UCSD-AML1 (cell line): Measurements from ENCODE around the gene PSME1.
A peak's percentile ranks its signal among the peaks of the same experiment; 100 is the strongest.

Source experiments
- DNase-seq: peaks from one replicate; lab custom pipeline; 2025; ENCODE audit not compliant: unreplicated experiment; lab: John Stamatoyannopoulos, UW

PSME1 gene

DNA sequence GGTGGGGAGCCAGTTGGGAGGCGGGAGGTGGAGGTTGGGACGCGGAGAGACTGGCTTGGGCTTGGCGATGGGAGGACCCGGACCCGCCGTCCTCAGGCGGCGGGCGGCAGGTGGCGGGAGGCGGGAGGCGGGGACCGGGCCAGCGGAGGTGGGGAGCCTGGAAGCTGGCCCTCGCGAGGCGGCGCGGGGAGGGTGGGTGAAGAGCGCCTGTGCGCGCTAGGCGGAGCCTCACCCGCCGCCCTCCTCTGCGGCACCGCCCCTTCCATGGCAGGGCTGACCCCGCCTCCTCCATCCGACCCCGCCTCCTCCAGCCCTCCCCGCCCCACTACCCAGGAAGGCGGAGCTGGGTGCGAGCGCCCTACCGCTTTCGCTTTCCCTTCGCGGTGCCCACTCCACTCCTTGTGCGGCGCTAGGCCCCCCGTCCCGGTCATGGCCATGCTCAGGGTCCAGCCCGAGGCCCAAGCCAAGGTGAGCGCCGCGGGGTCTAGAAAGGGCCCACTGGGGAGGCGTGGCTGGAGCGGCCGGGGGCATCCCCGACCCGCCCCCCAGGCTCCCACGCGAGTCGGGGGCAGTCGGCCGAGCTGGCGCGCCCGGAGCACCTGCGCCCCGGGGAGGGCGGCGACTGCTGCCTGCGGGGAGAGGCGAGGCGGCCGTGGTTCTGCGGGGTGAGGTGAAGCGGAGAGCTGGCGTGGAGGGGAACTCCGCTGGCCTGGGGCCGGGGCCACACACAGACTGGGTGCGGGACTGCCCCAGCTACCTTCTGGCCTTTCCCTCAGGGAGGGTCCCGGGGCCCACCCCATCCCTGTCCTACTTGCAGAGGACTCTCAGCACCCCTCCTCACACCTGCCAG, at the start of gene PSME1:
Gene PSME1 (plus strand): TSS at position 361 of the 850 bp plus-strand sequence. CDS start 69 bp downstream, at position 430.
- peak; percentile 94 for DNase-seq

DNA sequence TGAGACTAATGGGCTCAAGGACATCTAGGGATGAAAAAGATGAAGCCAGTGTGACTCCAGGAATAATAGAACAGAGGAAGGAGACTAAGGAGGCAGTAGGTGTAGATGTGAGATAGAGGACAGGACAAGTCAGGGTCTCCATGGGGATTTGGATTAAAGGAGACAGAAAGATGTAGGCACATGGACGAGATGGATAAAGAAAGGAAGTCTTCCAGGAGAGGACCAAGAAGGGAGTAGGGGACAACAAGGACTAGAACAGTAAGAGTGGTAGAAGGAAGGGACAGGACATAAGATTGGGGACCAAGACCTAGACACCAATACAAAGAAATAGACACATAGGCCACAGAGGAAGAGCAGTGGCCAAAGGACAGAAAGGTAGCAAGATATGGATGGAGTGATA, 49.0 kb upstream of the PSME1 start:
- DNase-seq: no peak

- no peak for DNase-seq
Measured at GRCh38 chr14:24088095-24088494, 47.9 kb upstream of the PSME1 start.

DNA sequence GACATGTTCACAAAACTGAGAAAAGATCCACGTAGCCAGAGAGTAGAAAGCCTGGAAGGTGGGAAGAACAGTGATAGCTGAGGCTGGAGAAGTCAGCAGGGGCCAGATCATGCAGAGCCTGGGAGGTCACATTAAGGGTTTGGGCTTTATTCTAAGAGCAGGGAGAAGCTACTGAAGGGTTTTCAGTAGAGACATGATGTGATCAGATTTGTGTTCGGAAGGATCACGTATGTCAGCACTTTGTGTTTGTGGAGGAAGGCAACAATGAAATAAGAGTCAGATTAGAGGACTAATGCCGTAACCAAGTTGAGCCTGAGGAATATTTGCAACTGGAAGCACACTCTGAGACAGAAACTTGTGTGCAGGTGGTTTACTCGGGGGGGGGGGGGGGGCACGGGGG, 46.1 kb upstream of the PSME1 start:
- DNase-seq: no peak

GRCh38 chr14:24092110-24092504, 43.9 kb upstream of the PSME1 start:
- no peak for DNase-seq

- DNase-seq: no peak
Measured at GRCh38 chr14:24092505-24093206, 43.3 kb upstream of the PSME1 start.

GRCh38 chr14:24093207-24093900, 42.6 kb upstream of the PSME1 start:
- no peak for DNase-seq

- peak; percentile 98 for DNase-seq
Measured at GRCh38 chr14:24093901-24094840, 41.8 kb upstream of the PSME1 start, which contains the start of gene PCK2. PCK2 (plus strand) TSS chr14:24094311; CDS start chr14:24094406, 95 bp downstream.

DNA sequence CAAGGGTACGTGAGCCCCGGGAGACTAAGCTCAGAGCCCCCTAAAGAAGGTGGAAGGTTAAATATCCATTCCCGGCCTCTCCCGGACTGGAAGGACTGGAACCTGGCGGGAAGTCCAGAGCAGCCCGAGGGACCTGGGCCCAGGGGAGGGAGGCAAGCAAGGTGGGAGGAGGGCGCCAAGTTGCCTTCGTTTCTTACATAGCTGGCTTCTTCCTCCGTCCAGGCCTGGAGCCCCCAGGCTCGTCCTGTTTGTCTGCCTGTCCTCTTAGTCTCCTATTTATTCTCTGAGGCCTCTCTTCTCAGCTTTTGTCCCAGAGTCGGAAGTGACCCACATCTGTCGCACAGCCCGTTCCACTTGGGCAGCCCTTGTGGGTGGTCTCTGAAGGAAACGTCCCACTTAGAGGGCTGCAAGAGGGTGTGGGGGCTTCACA, 41.1 kb upstream of the PSME1 start:
- DNase-seq: peak; percentile 57

- DNase-seq: peak; percentile 71
Measured at GRCh38 chr14:24095271-24096068, 40.5 kb upstream of the PSME1 start.

DNA sequence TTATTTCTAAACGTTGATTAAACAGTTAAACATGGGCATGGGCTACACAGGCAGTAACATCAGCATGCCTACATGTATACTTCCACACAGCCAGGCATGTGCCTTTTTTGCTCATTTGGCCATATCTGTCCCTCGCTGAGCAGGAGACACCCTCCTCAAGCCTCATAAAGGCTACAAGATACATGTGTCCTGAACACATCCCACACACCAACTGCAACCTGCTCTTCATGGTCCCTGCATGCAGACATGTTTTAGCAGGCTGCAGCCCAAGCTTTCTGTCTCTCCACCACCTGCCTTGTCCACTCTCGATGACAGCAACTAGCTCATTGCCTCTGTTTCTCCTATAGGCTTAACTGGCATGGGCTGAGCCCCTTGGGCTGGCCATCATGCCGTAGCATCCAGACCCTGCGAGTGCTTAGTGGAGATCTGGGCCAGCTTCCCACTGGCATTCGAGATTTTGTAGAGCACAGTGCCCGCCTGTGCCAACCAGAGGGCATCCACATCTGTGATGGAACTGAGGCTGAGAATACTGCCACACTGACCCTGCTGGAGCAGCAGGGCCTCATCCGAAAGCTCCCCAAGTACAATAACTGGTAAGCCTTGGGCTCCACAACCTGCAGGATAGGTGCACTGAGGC, 39.3 kb upstream of the PSME1 start:
- no peak for DNase-seq

- DNase-seq: no peak
Measured at GRCh38 chr14:24098229-24098926, 37.6 kb upstream of the PSME1 start.

DNA sequence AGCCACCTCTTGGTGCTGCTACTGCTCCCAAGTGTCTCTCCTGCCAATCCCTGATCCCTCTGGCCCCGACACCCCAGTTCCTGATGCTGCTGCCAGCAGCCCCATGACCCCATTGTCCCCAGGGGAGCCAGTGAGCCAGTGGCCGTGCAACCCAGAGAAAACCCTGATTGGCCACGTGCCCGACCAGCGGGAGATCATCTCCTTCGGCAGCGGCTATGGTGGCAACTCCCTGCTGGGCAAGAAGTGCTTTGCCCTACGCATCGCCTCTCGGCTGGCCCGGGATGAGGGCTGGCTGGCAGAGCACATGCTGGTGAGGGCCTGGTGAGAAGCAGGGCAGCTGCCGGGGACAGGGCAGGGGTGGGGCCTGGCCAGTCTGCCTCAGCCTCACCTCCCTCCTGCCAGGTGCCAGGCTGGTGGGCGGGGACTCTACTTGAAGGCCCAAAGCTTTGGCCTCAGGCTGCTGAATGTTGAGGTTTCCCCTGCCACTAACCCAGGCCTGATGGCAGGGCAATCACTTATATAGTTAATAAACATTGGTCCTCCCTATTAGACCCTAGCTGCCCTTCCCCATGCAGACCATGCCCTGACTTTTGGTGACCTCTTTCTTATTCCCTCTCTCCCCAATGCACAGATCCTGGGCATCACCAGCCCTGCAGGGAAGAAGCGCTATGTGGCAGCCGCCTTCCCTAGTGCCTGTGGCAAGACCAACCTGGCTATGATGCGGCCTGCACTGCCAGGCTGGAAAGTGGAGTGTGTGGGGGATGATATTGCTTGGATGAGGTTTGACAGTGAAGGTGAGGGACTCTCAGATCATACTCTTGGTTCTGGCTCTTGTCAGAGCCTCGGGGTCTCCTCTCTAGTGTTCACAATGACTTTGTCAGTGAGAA, 36.8 kb upstream of the PSME1 start:
- no peak for DNase-seq

GRCh38 chr14:24100197-24100981, 35.6 kb upstream of the PSME1 start:
- DNase-seq: no peak

DNA sequence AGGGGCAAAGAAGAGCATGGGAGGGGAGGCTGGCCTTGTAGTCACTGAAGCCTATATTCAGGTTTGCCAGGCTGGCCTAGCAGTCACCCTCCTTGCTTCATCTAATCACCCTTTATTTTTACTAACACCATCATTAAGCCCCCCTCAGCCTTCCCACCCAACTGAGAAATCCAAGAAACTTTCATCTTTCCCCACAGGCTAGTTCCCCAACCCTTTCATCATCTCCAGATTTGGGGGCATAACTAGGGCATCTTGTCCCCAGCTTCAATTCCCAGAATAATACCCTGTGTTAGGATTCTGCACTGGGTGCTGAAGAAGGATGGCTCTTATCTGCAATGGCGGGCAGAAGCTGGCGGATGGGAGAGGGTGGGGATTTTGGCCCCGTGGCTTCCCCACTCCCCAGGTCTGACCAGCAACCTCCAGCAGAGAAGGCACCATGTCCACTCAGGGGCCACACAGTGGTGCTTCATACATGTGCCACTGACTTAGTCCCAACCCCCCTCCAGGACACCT, 35.0 kb upstream of the PSME1 start:
- DNase-seq: no peak

DNA sequence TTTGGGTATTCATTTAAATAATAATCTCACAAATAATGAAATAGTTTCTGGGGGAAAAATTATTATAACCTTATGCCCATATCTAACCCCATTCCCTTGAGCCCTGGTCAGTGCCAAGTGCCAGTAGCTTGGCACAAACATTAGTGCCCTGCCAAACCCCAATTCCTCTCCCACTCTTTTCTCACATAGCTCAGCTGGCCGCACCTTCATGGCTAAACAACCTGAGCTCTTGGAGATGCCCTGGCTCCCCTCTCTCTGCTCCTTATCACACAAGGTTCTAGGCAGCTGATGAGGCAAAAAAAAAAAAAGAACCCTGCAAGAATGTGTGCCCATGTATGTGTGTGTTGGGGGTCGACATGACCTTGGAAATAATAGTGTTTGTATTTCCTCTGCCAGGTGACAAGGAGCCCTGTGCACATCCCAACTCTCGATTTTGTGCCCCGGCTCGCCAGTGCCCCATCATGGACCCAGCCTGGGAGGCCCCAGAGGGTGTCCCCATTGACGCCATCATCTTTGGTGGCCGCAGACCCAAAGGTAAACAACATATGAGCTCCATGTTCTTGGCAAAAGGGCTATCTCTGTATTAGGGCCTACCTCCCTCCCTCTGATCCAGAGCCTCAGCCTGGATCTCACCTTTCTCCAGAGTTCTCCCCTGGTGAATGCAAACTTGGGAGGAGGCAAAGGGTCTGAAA, 33.5 kb upstream of the PSME1 start:
- no peak for DNase-seq
